GM21390 (cell line): ENCODE results near the gene SPDYE5.
"Not testable (repeated sequence)": the region's sequence is repeated elsewhere in the genome, so short reads cannot be mapped to it uniquely, and the experiment has no call there.

Experiments
- ATAC-seq: cut with Tn5 transposase; IDR thresholded peaks from one replicate; pipeline ENCODE4 v1.9.1; 2021; ENCODE audit not compliant: unreplicated experiment

Gene SPDYE5

GRCh38 chr7:75492020-75492419 lies at the start of gene SPDYE5:
SPDYE5 (plus strand) TSS chr7:75492320; CDS start chr7:75494048, 1,728 bp downstream.
- ATAC-seq = not testable (repeated sequence)

GRCh38 chr7:75442465-75443111 lies 49.5 kb upstream of the SPDYE5 start:
- ATAC-seq = peak; percentile 83

GRCh38 chr7:75449946-75450345 lies 42.2 kb upstream of the SPDYE5 start:
- ATAC-seq = not testable (repeated sequence)

DNA sequence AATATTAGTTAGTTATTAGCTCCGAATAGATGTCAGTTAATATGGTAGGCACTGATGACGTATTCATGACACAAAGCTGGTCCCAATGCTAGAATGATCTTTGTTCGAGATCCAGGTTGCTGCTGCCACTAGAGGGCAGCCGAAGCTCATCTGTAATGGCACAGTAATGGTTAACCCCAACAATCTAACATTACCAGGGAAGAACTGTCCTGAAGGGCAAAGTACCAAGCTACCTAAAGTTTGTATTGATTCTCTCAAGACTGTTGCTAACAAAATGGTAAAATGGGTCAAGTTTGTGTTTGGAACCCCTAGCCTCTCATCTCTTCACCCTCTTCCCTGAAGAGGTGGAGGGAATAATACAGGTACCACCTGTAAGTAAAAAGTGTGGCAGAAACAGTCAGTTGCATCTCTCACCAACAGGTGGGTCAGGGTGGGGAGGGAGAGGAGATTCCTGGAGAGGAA lies 39.6 kb upstream of the SPDYE5 start:
- peak; percentile 74 for ATAC-seq

- ATAC-seq = not testable (repeated sequence)
Measured at GRCh38 chr7:75456403-75456802, 35.7 kb upstream of the SPDYE5 start.

GRCh38 chr7:75458034-75458433 lies 34.1 kb upstream of the SPDYE5 start:
- not testable (repeated sequence) for ATAC-seq

DNA sequence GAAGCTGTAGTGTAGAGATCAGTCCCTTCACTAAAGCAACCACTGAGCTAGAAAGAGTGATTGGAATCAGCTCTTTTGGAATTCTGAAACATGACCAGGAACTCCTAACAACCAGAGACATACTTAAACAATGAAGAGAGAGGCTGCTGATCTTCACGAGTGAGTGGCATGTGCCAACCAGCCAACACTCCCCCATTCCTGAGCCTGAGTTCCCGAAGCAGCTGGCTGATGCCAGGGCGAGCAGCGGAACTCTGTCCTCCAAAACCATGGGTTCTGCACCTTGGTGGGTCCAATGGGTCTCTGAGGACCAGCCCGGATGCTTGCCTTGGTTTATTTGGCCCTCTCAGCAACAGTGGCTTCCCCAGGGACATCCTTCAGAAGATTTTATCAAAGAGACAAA lies 31.6 kb upstream of the SPDYE5 start:
- ATAC-seq = not testable (repeated sequence)

GRCh38 chr7:75470166-75470565 lies 22.0 kb upstream of the SPDYE5 start:
- ATAC-seq = not testable (repeated sequence)

GRCh38 chr7:75477457-75477856 lies 14.7 kb upstream of the SPDYE5 start:
- not testable (repeated sequence) for ATAC-seq

DNA sequence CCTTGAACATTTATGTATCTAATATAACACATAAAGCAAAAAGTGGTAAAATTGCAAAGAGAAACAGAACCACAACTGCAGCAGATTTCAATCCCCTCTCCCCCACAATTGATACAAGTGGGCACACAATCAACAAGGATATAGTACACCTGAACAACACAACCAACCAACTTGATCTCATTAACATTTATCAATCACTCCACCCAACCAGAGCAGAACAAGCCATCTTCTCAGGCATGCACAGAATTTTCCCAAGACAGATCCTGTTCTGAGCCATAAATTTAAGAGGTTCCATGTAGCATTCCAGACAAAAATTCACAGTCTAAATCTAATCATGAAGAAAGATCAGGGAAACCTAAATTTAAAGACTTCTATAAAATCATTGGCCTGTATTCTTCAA lies 11.8 kb upstream of the SPDYE5 start:
- ATAC-seq = not testable (repeated sequence)

DNA sequence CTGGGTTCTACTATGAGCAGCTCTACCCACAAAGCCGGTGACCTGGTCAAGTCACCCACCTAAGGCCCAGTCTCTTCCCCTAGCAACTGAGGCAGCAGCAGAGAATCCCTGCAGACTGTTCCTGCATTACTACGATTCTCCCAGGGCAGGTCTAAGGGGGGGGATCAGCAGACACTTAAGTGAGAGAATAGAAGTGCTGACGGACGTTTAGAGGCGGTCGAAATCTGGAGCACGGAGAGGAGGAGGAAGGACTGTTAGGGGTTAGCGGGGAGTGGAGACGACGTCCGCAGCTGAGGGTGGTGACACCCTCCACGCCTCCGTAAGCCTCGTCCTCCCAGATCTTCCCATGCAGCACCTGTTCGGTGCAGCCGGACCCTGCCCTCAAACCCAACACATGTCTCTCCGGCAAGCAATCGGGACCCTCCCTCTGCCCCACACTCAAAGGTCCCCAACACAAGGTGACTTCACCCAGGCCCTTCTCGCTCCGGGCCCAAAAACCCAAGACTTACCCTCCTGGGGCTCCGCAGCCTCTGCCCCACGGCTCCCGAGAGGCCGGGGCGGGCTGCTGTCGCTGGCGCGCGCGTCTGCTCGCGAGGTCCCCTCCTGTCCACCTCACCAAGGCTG lies 6.7 kb upstream of the SPDYE5 start:
- ATAC-seq = not testable (repeated sequence)

DNA sequence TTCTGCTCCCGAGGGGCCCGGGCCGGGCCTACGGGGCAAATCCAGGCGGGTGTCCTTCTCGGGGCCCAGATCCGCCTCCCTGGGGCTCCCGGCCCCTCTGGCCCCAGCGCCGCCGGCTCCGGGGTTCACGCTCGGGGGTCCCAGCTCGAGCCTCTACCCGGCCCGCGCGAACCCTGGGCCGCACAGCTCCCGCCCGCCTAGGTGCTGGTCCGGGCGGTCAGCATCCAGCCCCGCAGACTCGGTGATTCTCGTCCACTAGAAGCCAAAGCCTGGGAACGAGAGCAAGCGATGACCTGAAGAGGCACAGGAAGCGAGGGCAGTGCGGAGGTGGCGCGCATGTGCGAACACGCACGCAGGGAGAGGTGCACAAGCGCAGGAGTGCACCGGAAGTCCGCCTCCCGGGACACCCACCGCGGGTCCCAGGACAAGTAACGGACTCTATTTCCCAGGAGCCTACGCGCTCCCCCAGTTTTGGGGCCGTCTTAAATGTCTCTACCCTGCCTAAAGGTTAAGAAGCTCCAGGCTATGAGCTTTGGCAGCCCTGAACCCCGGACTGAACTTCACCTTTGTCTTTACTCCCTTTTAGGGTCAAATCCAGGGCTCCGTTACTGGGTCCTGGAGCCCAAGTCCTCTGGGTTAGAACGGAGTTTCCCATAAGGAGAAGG lies 6.0 kb upstream of the SPDYE5 start, which contains the start of gene POM121C:
POM121C (minus strand) TSS at position 321 of the 665 bp plus-strand sequence. CDS start 44,803 bp downstream, outside the sequence.
- peak; percentile 99 for ATAC-seq

- not testable (repeated sequence) for ATAC-seq
Measured at GRCh38 chr7:75509033-75509432, 16.9 kb downstream of the SPDYE5 start.

DNA sequence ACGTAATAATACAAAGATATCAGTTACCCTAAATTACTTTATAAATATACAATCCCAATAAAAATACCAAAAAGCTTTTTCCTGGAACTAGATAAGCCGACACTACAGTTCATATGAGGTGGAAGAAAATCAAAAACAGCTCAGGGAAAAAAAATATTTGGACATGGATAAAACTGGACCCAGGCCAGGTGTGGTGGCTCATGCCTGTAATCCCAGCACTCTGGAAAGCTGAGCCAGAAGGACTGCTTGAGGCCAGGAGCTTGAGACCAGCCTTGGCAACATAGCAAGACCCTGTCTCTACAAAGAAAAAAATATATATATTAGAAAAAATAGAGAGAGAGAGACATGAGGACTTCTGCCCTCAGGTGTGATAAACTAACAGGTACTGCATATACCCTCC lies 26.7 kb downstream of the SPDYE5 start:
- ATAC-seq = not testable (repeated sequence)

- ATAC-seq = not testable (repeated sequence)
Measured at GRCh38 chr7:75521727-75522126, 29.6 kb downstream of the SPDYE5 start.

DNA sequence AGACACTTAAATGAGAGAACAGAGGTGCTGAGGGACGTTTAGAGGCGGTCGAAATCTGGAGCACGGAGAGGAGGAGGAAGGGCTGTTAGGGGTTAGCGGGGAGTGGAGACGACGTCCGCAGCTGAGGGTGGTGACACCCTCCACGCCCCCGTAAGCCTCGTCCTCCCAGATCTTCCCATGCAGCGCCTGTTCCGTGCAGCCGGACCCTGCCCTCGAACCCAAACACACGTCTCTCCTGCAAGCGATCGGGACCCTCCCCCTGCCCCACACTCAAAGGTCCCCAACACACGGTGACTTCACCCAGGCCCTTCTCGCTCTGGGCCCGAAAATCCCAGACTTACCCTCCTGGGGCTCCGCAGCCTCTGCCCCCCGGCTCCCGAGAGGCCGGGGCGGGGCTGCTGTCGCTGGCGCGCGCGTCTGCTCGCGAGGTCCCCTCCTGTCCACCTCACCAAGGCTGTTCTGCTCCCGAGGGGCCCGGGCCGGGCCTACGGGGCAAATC lies 35.2 kb downstream of the SPDYE5 start:
- ATAC-seq = not testable (repeated sequence)

GRCh38 chr7:75531359-75531821 lies 39.3 kb downstream of the SPDYE5 start:
- no peak for ATAC-seq

DNA sequence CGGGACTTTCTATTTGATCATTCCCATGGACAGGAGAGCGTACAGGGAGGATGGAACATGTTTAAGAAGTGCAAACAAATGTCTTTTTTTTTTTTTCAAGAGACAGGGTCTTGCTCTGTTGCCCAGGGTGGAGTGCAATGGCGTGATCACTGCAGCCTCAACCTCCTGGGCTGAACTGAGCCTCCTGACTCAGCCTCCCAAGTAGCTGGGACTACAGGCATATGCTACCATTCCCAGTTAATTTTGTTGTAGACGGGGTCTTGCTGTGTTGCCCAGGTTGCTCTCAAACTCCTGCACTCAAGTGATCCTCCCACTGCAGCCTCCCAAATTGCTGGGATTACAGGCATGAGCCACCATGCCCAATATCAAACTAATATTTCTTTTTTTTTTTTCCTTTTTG lies 40.5 kb downstream of the SPDYE5 start:
- ATAC-seq = no peak

- ATAC-seq = no peak
Measured at GRCh38 chr7:75533926-75534325, 41.8 kb downstream of the SPDYE5 start.

DNA sequence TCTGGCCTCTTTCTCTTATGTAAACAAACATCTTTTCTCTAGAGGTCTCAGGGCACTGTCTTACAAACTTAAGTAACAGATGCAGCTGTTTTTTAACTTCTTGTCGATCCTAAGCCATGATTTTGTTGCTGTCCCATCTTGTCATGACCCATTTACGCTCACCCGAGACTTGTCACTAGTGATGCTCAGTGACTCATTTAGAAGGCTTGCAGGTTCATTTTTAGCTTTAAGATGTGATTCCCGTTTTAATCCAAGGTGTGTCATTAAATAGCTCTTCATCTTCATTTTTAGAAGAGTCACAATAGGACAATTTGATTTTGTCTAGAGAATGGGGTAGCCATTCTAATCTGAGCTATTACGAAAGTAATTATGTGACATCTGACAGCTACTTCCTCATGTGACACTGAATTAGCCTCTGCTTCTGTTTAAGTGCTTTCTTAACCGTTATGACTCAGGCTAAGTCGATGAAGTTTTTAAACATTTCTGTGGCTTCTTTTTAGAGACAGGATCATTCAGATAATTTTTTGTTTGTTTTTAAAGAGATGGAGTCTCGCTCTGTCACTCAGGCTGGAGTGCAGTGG lies 42.7 kb downstream of the SPDYE5 start:
- ATAC-seq = no peak

DNA sequence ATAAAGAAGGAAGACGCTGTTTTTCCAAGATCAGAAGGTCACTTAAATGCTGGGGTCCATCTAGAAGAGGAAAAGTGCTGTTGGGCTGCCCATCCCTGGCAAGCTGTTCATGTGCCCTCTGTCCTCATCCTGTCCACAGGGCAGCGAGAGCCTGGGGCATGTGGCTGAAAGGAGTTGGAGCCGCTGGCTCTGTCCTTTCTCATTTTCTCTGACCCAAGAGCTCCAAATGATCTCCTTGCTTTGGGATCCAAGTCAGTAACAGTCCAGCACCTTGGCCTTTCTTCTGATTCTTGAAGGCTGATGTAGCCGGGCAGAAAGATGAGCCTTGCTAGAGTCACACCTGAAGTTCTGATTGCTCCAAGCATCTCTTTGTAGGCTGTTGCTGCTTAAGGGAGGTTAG lies 44.4 kb downstream of the SPDYE5 start:
- ATAC-seq = no peak
